Thyroid gland (tissue), 4 donors: ENCODE data around the gene NFKB1.

ENCODE experiments used
- CTCF ChIP-seq, 6 experiments: fragments of 200-600 bp in 3 of 6; fragments of 450-650 bp in 3 of 6; sonication (generic) in 3 of 6; IDR thresholded peaks; one replicate each; pipeline ENCODE4 v1.5.1; 2016 to 2019; ENCODE audit warnings: antibody characterized with exemption in 6 of 6, mild to moderate bottlenecking in 2 of 6, inconsistent platforms in 1 of 6, moderate library complexity in 1 of 6
- POLR2A ChIP-seq, 2 donors: fragments of 450-650 bp; IDR thresholded peaks; one replicate each; pipeline ENCODE4 v1.6.1; 2017; ENCODE audit warnings: antibody characterized with exemption in 2 of 2, mild to moderate bottlenecking in 2 of 2, moderate library complexity in 1 of 2

- TF ChIP-seq CTCF (IDR thresholded peaks at IDR 0.05) (no peak), POLR2A (IDR thresholded peaks at IDR 0.05) (no peak)
Observed at GRCh38 chr4:102522031-102522440, 20.9 kb downstream of the NFKB1 start.
